HepG2 (cell line): ENCODE measurements around the gene EIF3M. TPM values are rescaled to one million over a fixed set of nuclear protein-coding genes. Genes with fewer than 3 reads are reported as not detected.

Experiments
- ATAC-seq: fragments of 200-7000 bp; cut with Tn5 transposase; 3 replicates; pipeline ENCODE4 v1.9.1; 2020; ENCODE audit warnings: mild to moderate bottlenecking, moderate library complexity
- BruUV-seq: library from RNA; stranded (reverse); fragments of 400-500 nt; replicated peaks from 2 replicates; lab custom pipeline; 2021; lab: Mats Ljungman, UMichigan
- CTCF ChIA-PET: fragments of 300-600 bp; formaldehyde crosslinking; extraction: SDS; loops from one replicate; lab custom pipeline; 2021; ENCODE audit warnings: low total read pairs, inconsistent platforms, low intra/inter-chr PET ratio; lab: Yijun Ruan, JAX
- POLR2A ChIA-PET: fragments of 350-600 bp; sonication (Branson Sonifier 250); formaldehyde crosslinking; loops from one replicate; lab custom pipeline; 2020; ENCODE audit warnings: antibody characterized with exemption, inconsistent platforms; lab: Yijun Ruan, JAX
- DNase-seq: peaks from one replicate; pipeline ENCODE4 v3.0.0-alpha.2; 2015; ENCODE audit warnings: low spot score
- FAIRE-seq: peaks from 3 replicates; lab custom pipeline; 2011; peaks lifted over from hg19 to GRCh38; lab: Jason Lieb, UNC
- H2AFZ ChIP-seq: one replicate; pipeline ENCODE4 v1.6.1; 2011; ENCODE audit warnings: low read length, inconsistent platforms
- H3K27ac ChIP-seq: fragments of 300-600 bp; 3 replicates; pipeline ENCODE4 v1.8.0; 2011; ENCODE audit warnings: mixed run types, mild to moderate bottlenecking, mixed read lengths, low read length, inconsistent platforms; ENCODE audit not compliant: insufficient read depth; ENCODE audit errors: extremely low read length
- H3K27me3 ChIP-seq, 2 experiments: fragments of 200-600 bp in 1 of 2; 2 replicates in 1 of 2; 3 replicates in 1 of 2; pipeline versions ENCODE4 v1.6.0 to v1.8.0; 2011; ENCODE audit warnings: low read length in 2 of 2, mild to moderate bottlenecking in 2 of 2, moderate library complexity in 2 of 2, inconsistent platforms in 1 of 2; ENCODE audit not compliant: insufficient read depth in 2 of 2, control insufficient read depth in 1 of 2
- H3K36me3 ChIP-seq, 2 experiments: fragments of 200-600 bp in 1 of 2; replicated peaks in 1 of 2; 2 replicates in 1 of 2; 3 replicates in 1 of 2; pipeline versions ENCODE4 v1.5.1 to v1.8.0; 2011; ENCODE audit warnings: low read length in 2 of 2, inconsistent platforms in 1 of 2; ENCODE audit not compliant: insufficient read depth in 2 of 2, control insufficient read depth in 1 of 2
- H3K4me1 ChIP-seq: 2 replicates; pipeline ENCODE4 v1.5.1; 2012; ENCODE audit warnings: low read length, inconsistent platforms; ENCODE audit not compliant: insufficient read depth
- H3K4me2 ChIP-seq: 2 replicates; pipeline ENCODE4 v1.6.0; 2011; ENCODE audit warnings: low read depth, low read length, inconsistent platforms
- H3K4me3 ChIP-seq, 3 experiments: fragments of 200-600 bp in 1 of 3; sonication (generic), shearing (Covaris generic) in 1 of 3; replicated peaks in 1 of 3; 2 replicates each; pipeline ENCODE4 v1.5.1; 2011 to 2016; ENCODE audit warnings: low read length in 3 of 3, inconsistent platforms in 2 of 3, low read depth in 2 of 3, mild to moderate bottlenecking in 2 of 3, control low read depth in 1 of 3, mixed read lengths in 1 of 3; ENCODE audit not compliant: insufficient read depth in 1 of 3
- H3K79me2 ChIP-seq: one replicate; pipeline ENCODE4 v1.6.1; 2011; ENCODE audit warnings: low read length, inconsistent platforms; ENCODE audit not compliant: insufficient read depth
- H3K9ac ChIP-seq: 2 replicates; pipeline ENCODE4 v1.6.0; 2011; ENCODE audit warnings: mild to moderate bottlenecking, low read depth, low read length, inconsistent platforms; ENCODE audit not compliant: insufficient read depth
- H3K9me3 ChIP-seq: 2 replicates; pipeline ENCODE4 v1.5.1; 2012; ENCODE audit warnings: mild to moderate bottlenecking, low read length
- H4K20me1 ChIP-seq: 2 replicates; pipeline ENCODE4 v1.6.0; 2011; ENCODE audit warnings: inconsistent platforms, mild to moderate bottlenecking, low read length, moderate library complexity; ENCODE audit not compliant: insufficient read depth
- ATM ChIP-seq: fragments of 450-650 bp; IDR thresholded peaks from 2 replicates; pipeline ENCODE4 v1.7.1; 2017; ENCODE audit warnings: mild to moderate bottlenecking, borderline replicate concordance
- MIER2 ChIP-seq: IDR thresholded peaks from 2 replicates; pipeline ENCODE4 v1.6.1; 2016; ENCODE audit warnings: missing biosample characterization, missing genetic modification reagents
- MYPOP ChIP-seq: sonication (generic); formaldehyde crosslinking; IDR thresholded peaks from 2 replicates; pipeline ENCODE4 v1.8.1; 2023; ENCODE audit warnings: mild to moderate bottlenecking, moderate library complexity, missing genetic modification reagents
- RNF219 ChIP-seq: sonication (generic); formaldehyde crosslinking; IDR thresholded peaks from 2 replicates; pipeline ENCODE4 v1.5.0; 2020; ENCODE audit warnings: mild to moderate bottlenecking, missing genetic modification reagents
- SKI ChIP-seq: fragments of 450-650 bp; IDR thresholded peaks from one replicate; pipeline ENCODE4 v1.6.1; 2018; ENCODE audit warnings: mild to moderate bottlenecking; ENCODE audit not compliant: partially characterized antibody
- ZBTB7A ChIP-seq: sonication (generic); formaldehyde crosslinking; IDR thresholded peaks from 2 replicates; pipeline ENCODE4 v1.8.0; 2022; ENCODE audit warnings: mild to moderate bottlenecking, missing genetic modification reagents
- ZNF598 ChIP-seq: sonication (generic); formaldehyde crosslinking; IDR thresholded peaks from 2 replicates; pipeline ENCODE4 v1.5.1; 2020; ENCODE audit warnings: mild to moderate bottlenecking, missing genetic modification reagents, borderline replicate concordance
- WGBS: methylation state at CpG from one replicate; pipeline ENCODE4 v1.1.6; 2017; ENCODE audit warnings: low lambda C conversion rate; 5-methylcytosine and 5-hydroxymethylcytosine counted together
- in situ Hi-C: cut with HindIII; loops from 2 replicates; pipeline ENCODE4 v1.10.0; 2017; ENCODE audit warnings: low pct_unique_long_range_greater_than_20kb; ENCODE audit not compliant: extremely low pct_ligation_motif_present
- intact Hi-C: fragments of 100-400 bp; cut with micrococcal nuclease; formaldehyde crosslinking; loops from one replicate; pipeline ENCODE4 v1.10.0; 2022; ENCODE audit not compliant: unreplicated experiment
- polyA plus RNA-seq, 8 experiments: library from polyadenylated mRNA; depleted of rRNA in 3 of 8; stranded (reverse) in 7 of 8; unstranded in 1 of 8; fragments of >200 nt; fragmentation: Illumina TruSeq in 4 of 8; extraction: Trizol in 4 of 8; gene quantifications; 2 replicates each; pipeline versions ENCODE4 v1.2.1 to v1.2.3, GENCODE V29; 2011 to 2016; ENCODE audit warnings: low read depth in 4 of 8, missing spikeins in 1 of 8, mixed read lengths in 1 of 8; ENCODE audit not compliant: insufficient read depth in 1 of 8
- total RNA-seq, 5 experiments: library from RNA; depleted of rRNA; stranded (reverse); fragments of >200 nt; fragmentation: Illumina TruSeq; extraction: Trizol; gene quantifications; 2 replicates each; pipeline ENCODE4 v1.2.3, GENCODE V29; 2016; ENCODE audit warnings: low read depth in 1 of 5
- TF ChIP-seq, protein P1 (sequence below): sonication (generic); formaldehyde crosslinking; IDR thresholded peaks from 2 replicates; pipeline ENCODE4 v1.5.1; 2020; ENCODE audit warnings: missing genetic modification reagents, mild to moderate bottlenecking, borderline replicate concordance

Gene EIF3M
- total and polyA plus RNA-seq, 2 of the 13 experiments (the other 11 are each of a cell fraction or from before 2014, with no cell fraction given) = 279 to 389 TPM

- Histone ChIP-seq H3K27ac (no peak overlapping the region), H3K4me2 (no peak overlapping the region), H3K9me3 (no peaks in the 10 kb centered on the region), H3K79me2 (no peaks in the 10 kb centered on the region), H3K36me3 (no peaks in the 10 kb centered on the region), H2AFZ (no peak overlapping the region), H3K27me3 (no peaks in the 10 kb centered on the region), H3K4me1 (peaks cover 14% of the 10 kb centered on the region), H3K4me3 (no peak overlapping the region), H4K20me1 (no peaks in the 10 kb centered on the region), H3K9ac (no peak overlapping the region)
- ATAC-seq (no peak), DNase-seq (no peak), FAIRE-seq (no peak)
- in situ Hi-C loops (no loop called here), intact Hi-C loops (no loop called here)
- WGBS = 31% methylated on average over 4 of the region's 4 CpGs
- ChIA-PET POLR2A (no interaction called here), CTCF (no interaction called here)
- no peak for TF ChIP-seq ATM
- TF ChIP-seq, protein P1, sequence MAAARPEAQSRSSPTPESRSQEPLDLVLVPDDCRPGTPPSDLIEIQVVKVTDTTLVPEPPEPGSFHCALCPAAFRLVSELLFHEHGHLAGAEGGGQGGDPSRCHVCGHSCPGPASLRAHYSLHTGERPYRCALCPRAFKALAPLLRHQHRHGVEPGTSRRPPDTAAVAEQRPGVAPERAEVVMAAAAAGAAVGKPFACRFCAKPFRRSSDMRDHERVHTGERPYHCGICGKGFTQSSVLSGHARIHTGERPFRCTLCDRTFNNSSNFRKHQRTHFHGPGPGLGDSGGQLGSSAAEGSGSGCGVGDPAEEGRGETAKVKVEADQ (CRISPR knock-in tag) = no peak
- no peak for TF ChIP-seq MYPOP (CRISPR knock-in tag)
- TF ChIP-seq ZBTB7A (CRISPR knock-in tag) = no peak
- no peak for TF ChIP-seq SKI
- no peak for TF ChIP-seq ZNF598 (CRISPR knock-in tag)
- TF ChIP-seq MIER2 = no peak
- TF ChIP-seq RNF219 (CRISPR knock-in tag) = no peak
- BruUV-seq = no TSS peak
Observed at GRCh38 chr11:32616903-32617302, 33.3 kb downstream of the EIF3M start.
